Transverse colon (tissue), 4 donors: Measurements from ENCODE around the gene CHRND. TPM values are rescaled to one million over a fixed set of nuclear protein-coding genes. Genes with fewer than 3 reads are reported as not detected.

ENCODE experiments used
- DNase-seq: peaks from one replicate; pipeline ENCODE4 v3.0.0-alpha.2; 2019
- H3K27ac ChIP-seq, 4 donors: fragments of 200-600 bp; sonication (generic); 2 replicates each; pipeline ENCODE4 v1.5.1; 2016 to 2018; ENCODE audit warnings: inconsistent platforms in 4 of 4
- H3K27me3 ChIP-seq: fragments of 200-600 bp; sonication (generic); 2 replicates; pipeline ENCODE4 v1.5.1; 2017; ENCODE audit warnings: inconsistent platforms
- H3K36me3 ChIP-seq, 4 donors: fragments of 200-600 bp; sonication (generic); 2 replicates each; pipeline ENCODE4 v1.5.1; 2017 to 2019; ENCODE audit warnings: inconsistent platforms in 4 of 4
- H3K4me1 ChIP-seq, 4 donors: fragments of 200-600 bp; sonication (generic); 2 replicates each; pipeline ENCODE4 v1.5.1; 2017 to 2020; ENCODE audit warnings: inconsistent platforms in 4 of 4
- H3K4me3 ChIP-seq, 4 donors: fragments of 200-600 bp; sonication (generic); 1 replicate in 1 of 4; 2 replicates in 3 of 4; pipeline versions ENCODE4 v1.5.1 to v1.6.1; 2017 to 2019; ENCODE audit warnings: inconsistent platforms in 4 of 4
- H3K9me3 ChIP-seq, 2 donors: fragments of 200-600 bp; sonication (generic); 2 replicates each; pipeline ENCODE4 v1.5.1; 2017 to 2019; ENCODE audit warnings: inconsistent platforms in 2 of 2
- EP300 ChIP-seq: sonication (generic); formaldehyde crosslinking; IDR thresholded peaks from one replicate; pipeline ENCODE4 v1.6.1; 2017; ENCODE audit warnings: antibody characterized with exemption, low read depth
- POLR2A ChIP-seq: fragments of 450-650 bp; IDR thresholded peaks from one replicate; pipeline ENCODE4 v1.6.1; 2016; ENCODE audit warnings: antibody characterized with exemption, mild to moderate bottlenecking, moderate library complexity
- POLR2AphosphoS5 ChIP-seq, 3 donors: sonication (generic); formaldehyde crosslinking; IDR thresholded peaks; one replicate each; pipeline ENCODE4 v1.6.1; 2016; ENCODE audit warnings: antibody characterized with exemption in 3 of 3
- WGBS, 2 donors: methylation state at CpG; one replicate each; pipeline ENCODE4 v1.1.5; 2018; ENCODE audit warnings: low coverage in 1 of 2; 5-methylcytosine and 5-hydroxymethylcytosine counted together
- in situ Hi-C, 4 donors: fragments of 200-750 bp; cut with MboI; loops; one replicate each; pipeline versions ENCODE4 v1.15.0 to v1.15.1; 2017; ENCODE audit warnings: low sequenced_read_pairs in 3 of 4, low pct_ligation_motif_present in 1 of 4, low pct_unique_long_range_greater_than_20kb in 1 of 4
- intact Hi-C: fragments of 100-400 bp; cut with DNase I; formaldehyde crosslinking; loops from one replicate; pipeline ENCODE4 v1.15.1; 2023; ENCODE audit warnings: low total_unique reads
- total RNA-seq, 4 donors: library from RNA; depleted of rRNA; stranded (reverse); fragments of >200 nt; gene quantifications; one replicate each; pipeline ENCODE4 v1.1.0, GENCODE V29; 2016
- TF ChIP-seq, protein P1 (sequence below), 5 experiments: fragments of 200-600 bp in 3 of 5; fragments of 450-650 bp in 2 of 5; sonication (generic) in 3 of 5; IDR thresholded peaks; 1 replicate in 2 of 5; 2 replicates in 3 of 5; pipeline ENCODE4 v1.5.1; 2016 to 2017; ENCODE audit warnings: antibody characterized with exemption in 5 of 5, inconsistent platforms in 3 of 5, mild to moderate bottlenecking in 2 of 5, moderate library complexity in 1 of 5

Gene CHRND
- total RNA-seq, 4 donors from 2014 or later = not detected

GRCh38 chr2:232508251-232508650, 17.7 kb upstream of the CHRND start:
- Histone ChIP-seq H3K27ac (no peak overlapping the region), H3K36me3 (no peaks in the 10 kb centered on the region), H3K9me3 (no peaks in the 10 kb centered on the region), H3K27me3 (peaks cover 55% of the 10 kb centered on the region), H3K4me1 (peaks cover 0 to 5% (median 4%) of the 10 kb centered on the region in 4 donors), H3K4me3 (no peak overlapping the region)
- WGBS, 2 donors = 76% methylated on average over 7 of the region's 7 CpGs; no CpG with 5 or more reads in 1 of the 2 donors
- TF ChIP-seq POLR2A (no peak), POLR2AphosphoS5 (IDR thresholded peaks at IDR 0.05) (no peak), EP300 (no peak)
- TF ChIP-seq, protein P1, sequence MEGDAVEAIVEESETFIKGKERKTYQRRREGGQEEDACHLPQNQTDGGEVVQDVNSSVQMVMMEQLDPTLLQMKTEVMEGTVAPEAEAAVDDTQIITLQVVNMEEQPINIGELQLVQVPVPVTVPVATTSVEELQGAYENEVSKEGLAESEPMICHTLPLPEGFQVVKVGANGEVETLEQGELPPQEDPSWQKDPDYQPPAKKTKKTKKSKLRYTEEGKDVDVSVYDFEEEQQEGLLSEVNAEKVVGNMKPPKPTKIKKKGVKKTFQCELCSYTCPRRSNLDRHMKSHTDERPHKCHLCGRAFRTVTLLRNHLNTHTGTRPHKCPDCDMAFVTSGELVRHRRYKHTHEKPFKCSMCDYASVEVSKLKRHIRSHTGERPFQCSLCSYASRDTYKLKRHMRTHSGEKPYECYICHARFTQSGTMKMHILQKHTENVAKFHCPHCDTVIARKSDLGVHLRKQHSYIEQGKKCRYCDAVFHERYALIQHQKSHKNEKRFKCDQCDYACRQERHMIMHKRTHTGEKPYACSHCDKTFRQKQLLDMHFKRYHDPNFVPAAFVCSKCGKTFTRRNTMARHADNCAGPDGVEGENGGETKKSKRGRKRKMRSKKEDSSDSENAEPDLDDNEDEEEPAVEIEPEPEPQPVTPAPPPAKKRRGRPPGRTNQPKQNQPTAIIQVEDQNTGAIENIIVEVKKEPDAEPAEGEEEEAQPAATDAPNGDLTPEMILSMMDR (IDR thresholded peaks at IDR 0.05) = no peak
- intact Hi-C loops = no loop called here
- in situ Hi-C loops = no loop called here
- no peak for DNase-seq

DNA sequence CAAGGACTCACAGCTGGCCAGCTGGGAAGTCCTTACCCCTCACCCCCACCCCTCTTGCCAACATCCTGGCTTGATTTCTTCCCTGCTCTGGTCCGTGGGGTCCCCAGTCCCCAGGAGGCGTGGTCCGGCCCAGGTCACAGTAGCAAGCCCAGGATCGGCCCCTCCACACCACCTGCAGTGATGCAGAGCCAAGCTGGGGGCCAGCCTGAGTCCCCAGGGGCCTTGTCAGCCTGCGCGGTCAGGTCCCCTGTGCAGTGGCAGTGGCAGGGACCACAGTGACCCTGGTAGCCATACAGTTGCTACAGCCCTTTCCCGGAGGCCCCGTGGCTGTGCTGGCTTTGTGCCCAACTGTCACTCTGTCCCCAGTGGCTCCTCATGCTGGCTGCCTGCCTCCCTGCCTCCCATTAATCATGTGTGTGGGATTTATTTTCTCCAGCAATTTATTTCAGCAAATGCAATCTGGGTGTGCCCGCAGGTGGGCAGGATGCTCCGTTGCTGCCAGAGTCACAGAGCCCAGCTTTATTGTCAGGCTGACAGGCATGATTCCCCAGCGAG, 14.5 kb upstream of the CHRND start:
- intact Hi-C loops (no loop called here), in situ Hi-C loops (no loop called here)
- DNase-seq = no peak
- Histone ChIP-seq H3K4me3 (no peak overlapping the region), H3K27ac (no peak overlapping the region), H3K27me3 (peaks cover 33% of the 10 kb centered on the region), H3K9me3 (no peaks in the 10 kb centered on the region), H3K4me1 (no peaks in the 10 kb centered on the region), H3K36me3 (no peaks in the 10 kb centered on the region)
- WGBS, 2 donors = 45% methylated on average over 8 of the region's 11 CpGs; no CpG with 5 or more reads in 1 of the 2 donors
- TF ChIP-seq POLR2AphosphoS5 (IDR thresholded peaks at IDR 0.05) (no peak), EP300 (no peak), POLR2A (no peak)
- TF ChIP-seq, protein P1 (IDR thresholded peaks at IDR 0.05) = no peak

GRCh38 chr2:232512602-232513001, 13.4 kb upstream of the CHRND start:
- H3K4me1 ChIP-seq = no peaks in the 10 kb centered on the region
- H3K27ac ChIP-seq = no peak overlapping the region
- H3K27me3 ChIP-seq = peaks cover 30% of the 10 kb centered on the region
- no peaks in the 10 kb centered on the region for H3K36me3 ChIP-seq
- no peak for DNase-seq
- intact Hi-C loops = no loop called here
- no peaks in the 10 kb centered on the region for H3K9me3 ChIP-seq
- in situ Hi-C loops = no loop called here
- H3K4me3 ChIP-seq = no peak overlapping the region
- TF ChIP-seq POLR2AphosphoS5 (IDR thresholded peaks at IDR 0.05) (no peak), POLR2A (no peak), EP300 (no peak)
- TF ChIP-seq, protein P1 (IDR thresholded peaks at IDR 0.05) = no peak
- 70% methylated on average over 6 of the region's 10 CpGs; no CpG with 5 or more reads in 1 of the 2 donors for WGBS, 2 donors

GRCh38 chr2:232513353-232513752, 12.6 kb upstream of the CHRND start:
- DNase-seq = no peak
- Histone ChIP-seq H3K9me3 (no peaks in the 10 kb centered on the region), H3K27ac (no peak overlapping the region), H3K4me3 (no peak overlapping the region), H3K4me1 (no peaks in the 10 kb centered on the region), H3K27me3 (peaks cover 30% of the 10 kb centered on the region), H3K36me3 (no peaks in the 10 kb centered on the region)
- TF ChIP-seq POLR2A (no peak), EP300 (no peak), POLR2AphosphoS5 (IDR thresholded peaks at IDR 0.05) (no peak)
- TF ChIP-seq, protein P1 (IDR thresholded peaks at IDR 0.05) = no peak
- intact Hi-C loops (no loop called here), in situ Hi-C loops (no loop called here)
- WGBS, 2 donors = 68 to 81% methylated on average over 3 to 5 of the region's 5 CpGs
